Spleen (tissue), 7 donors: ENCODE measurements around the gene LCLAT1.

Experiments
- POLR2A ChIP-seq, 3 donors: fragments of 450-650 bp; IDR thresholded peaks; one replicate each; pipeline ENCODE4 v1.5.1; 2017; ENCODE audit warnings: antibody characterized with exemption in 3 of 3, mild to moderate bottlenecking in 1 of 3
- TF ChIP-seq, protein P1 (sequence below), 11 experiments: fragments of 200-600 bp in 7 of 11; fragments of 450-650 bp in 4 of 11; sonication (generic) in 4 of 11; IDR thresholded peaks in 8 of 11; conservative IDR thresholded peaks in 3 of 11; 1 replicate in 7 of 11; 2 replicates in 4 of 11; pipeline versions ENCODE4 v1.4.0 to v1.8.0; 2016 to 2021; ENCODE audit warnings: antibody characterized with exemption in 11 of 11, inconsistent platforms in 4 of 11, mild to moderate bottlenecking in 1 of 11
- donor health status: DM: no; HTN: no; CAD: no; lungs with moderate emphysema.
- donor health status: DM: no; HTN: no; CAD: no.
- donor health status: DM: no; HTN: no; CAD: no.

DNA sequence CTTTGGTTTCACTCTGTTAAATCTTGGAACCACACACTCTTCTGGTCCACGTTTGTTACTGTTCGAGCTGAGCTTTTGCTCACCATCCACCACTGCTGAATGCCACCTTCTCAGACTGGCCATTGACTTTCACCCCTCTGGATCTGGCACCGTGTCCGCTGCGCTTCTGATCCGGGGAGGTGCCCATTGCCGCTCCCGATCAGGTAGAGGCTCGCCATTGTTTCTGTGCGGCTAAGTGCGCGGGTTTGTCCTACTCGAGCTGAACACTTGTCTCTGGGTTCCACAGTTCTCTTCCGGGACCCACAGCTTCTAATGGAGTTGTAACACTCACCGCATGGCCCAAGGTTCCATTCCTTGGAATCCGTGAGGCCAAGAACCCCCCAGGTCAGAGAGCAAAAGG, 72.8 kb downstream of the LCLAT1 start:
- TF ChIP-seq POLR2A (IDR thresholded peaks at IDR 0.05), result no peak
- TF ChIP-seq, protein P1, sequence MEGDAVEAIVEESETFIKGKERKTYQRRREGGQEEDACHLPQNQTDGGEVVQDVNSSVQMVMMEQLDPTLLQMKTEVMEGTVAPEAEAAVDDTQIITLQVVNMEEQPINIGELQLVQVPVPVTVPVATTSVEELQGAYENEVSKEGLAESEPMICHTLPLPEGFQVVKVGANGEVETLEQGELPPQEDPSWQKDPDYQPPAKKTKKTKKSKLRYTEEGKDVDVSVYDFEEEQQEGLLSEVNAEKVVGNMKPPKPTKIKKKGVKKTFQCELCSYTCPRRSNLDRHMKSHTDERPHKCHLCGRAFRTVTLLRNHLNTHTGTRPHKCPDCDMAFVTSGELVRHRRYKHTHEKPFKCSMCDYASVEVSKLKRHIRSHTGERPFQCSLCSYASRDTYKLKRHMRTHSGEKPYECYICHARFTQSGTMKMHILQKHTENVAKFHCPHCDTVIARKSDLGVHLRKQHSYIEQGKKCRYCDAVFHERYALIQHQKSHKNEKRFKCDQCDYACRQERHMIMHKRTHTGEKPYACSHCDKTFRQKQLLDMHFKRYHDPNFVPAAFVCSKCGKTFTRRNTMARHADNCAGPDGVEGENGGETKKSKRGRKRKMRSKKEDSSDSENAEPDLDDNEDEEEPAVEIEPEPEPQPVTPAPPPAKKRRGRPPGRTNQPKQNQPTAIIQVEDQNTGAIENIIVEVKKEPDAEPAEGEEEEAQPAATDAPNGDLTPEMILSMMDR (IDR thresholded peaks at IDR 0.05 in 8 of 11, conservative IDR thresholded peaks at IDR 0.05 in 3 of 11), result no peak
